Peyer's patch (tissue), 4 donors: Measurements from ENCODE around the gene DRAM1. TPM values are rescaled to one million over a fixed set of nuclear protein-coding genes. Genes with fewer than 3 reads are reported as not detected.

Experiments
- DNase-seq, 3 donors: peaks; one replicate each; pipeline ENCODE4 v3.0.0-alpha.2; 2017 to 2019
- H3K27ac ChIP-seq, 4 donors: fragments of 200-600 bp; sonication (generic); one replicate each; pipeline ENCODE4 v1.5.1; 2016 to 2019
- H3K27me3 ChIP-seq, 2 donors: fragments of 200-600 bp; sonication (generic); one replicate each; pipeline ENCODE4 v1.5.1; 2019
- H3K36me3 ChIP-seq, 3 donors: fragments of 200-600 bp; sonication (generic); one replicate each; pipeline ENCODE4 v1.5.1; 2016 to 2019
- H3K4me1 ChIP-seq, 4 donors: fragments of 200-600 bp; sonication (generic); one replicate each; pipeline ENCODE4 v1.5.1; 2016 to 2019
- H3K4me3 ChIP-seq, 4 donors: fragments of 200-600 bp; sonication (generic); 1 replicate in 3 of 4; 2 replicates in 1 of 4; pipeline ENCODE4 v1.5.1; 2016 to 2019; ENCODE audit warnings: mild to moderate bottlenecking in 1 of 4
- H3K9me3 ChIP-seq, 4 donors: fragments of 200-600 bp; sonication (generic); one replicate each; pipeline ENCODE4 v1.5.1; 2016 to 2019; ENCODE audit warnings: mild to moderate bottlenecking in 1 of 4
- POLR2A ChIP-seq, 2 donors: fragments of 450-650 bp; IDR thresholded peaks; one replicate each; pipeline ENCODE4 v1.5.1; 2017; ENCODE audit warnings: antibody characterized with exemption in 2 of 2, mild to moderate bottlenecking in 2 of 2, moderate library complexity in 2 of 2
- total RNA-seq, 4 donors: library from RNA; depleted of rRNA; stranded (reverse); fragments of >200 nt; gene quantifications; one replicate each; pipeline ENCODE4 v1.1.0, GENCODE V29; 2016
- TF ChIP-seq, protein P1 (sequence below), 6 experiments: fragments of 450-650 bp in 4 of 6; fragments of 200-600 bp in 2 of 6; sonication (generic) in 1 of 6; IDR thresholded peaks; one replicate each; pipeline ENCODE4 v1.5.1; 2017 to 2019; ENCODE audit warnings: antibody characterized with exemption in 6 of 6, mild to moderate bottlenecking in 3 of 6, moderate library complexity in 1 of 6

The DRAM1 gene
- total RNA-seq, 4 donors from 2014 or later: 3.2 to 7.4 (median 5.7) TPM

DNA sequence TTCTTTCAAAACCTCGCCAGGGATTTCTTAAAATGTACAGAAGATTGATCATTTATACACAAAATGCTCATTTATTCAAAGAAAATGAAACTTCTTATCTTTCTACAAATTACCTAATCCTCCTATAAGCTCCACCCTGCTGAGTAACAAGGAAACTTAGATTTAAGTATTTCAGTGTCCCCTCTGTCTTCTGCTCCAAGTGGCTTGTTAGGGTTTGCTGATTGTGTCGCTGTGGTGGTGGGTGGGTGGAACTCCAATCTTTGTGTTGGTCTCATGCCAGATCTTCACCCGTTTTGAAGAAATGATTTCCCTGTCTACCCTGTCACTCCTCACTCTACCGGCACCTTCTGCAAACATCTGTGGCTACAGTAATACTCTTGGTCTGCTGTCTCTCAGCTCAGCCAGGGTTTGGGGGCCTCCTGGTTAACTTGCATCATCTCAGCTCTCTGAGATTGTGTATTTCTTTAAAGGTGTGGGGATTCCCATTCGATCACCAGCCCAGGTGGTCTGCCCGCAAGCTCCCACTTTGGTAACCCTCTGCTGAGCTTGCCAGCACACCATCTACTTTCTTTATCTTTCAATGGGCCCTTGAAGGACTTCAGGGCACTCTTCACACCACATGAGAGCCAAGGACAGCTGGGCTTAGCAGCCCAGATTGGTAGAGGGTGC, 73.8 kb downstream of the DRAM1 start:
- Histone ChIP-seq H3K36me3 (no peaks in the 10 kb centered on the region), H3K9me3 (no peaks in the 10 kb centered on the region), H3K27ac (no peak overlapping the region), H3K4me1 (no peaks in the 10 kb centered on the region), H3K27me3 (no peaks in the 10 kb centered on the region), H3K4me3 (no peak overlapping the region)
- TF ChIP-seq POLR2A (IDR thresholded peaks at IDR 0.05): no peak
- TF ChIP-seq, protein P1, sequence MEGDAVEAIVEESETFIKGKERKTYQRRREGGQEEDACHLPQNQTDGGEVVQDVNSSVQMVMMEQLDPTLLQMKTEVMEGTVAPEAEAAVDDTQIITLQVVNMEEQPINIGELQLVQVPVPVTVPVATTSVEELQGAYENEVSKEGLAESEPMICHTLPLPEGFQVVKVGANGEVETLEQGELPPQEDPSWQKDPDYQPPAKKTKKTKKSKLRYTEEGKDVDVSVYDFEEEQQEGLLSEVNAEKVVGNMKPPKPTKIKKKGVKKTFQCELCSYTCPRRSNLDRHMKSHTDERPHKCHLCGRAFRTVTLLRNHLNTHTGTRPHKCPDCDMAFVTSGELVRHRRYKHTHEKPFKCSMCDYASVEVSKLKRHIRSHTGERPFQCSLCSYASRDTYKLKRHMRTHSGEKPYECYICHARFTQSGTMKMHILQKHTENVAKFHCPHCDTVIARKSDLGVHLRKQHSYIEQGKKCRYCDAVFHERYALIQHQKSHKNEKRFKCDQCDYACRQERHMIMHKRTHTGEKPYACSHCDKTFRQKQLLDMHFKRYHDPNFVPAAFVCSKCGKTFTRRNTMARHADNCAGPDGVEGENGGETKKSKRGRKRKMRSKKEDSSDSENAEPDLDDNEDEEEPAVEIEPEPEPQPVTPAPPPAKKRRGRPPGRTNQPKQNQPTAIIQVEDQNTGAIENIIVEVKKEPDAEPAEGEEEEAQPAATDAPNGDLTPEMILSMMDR (IDR thresholded peaks at IDR 0.05): no peak
- no peak for DNase-seq

DNA sequence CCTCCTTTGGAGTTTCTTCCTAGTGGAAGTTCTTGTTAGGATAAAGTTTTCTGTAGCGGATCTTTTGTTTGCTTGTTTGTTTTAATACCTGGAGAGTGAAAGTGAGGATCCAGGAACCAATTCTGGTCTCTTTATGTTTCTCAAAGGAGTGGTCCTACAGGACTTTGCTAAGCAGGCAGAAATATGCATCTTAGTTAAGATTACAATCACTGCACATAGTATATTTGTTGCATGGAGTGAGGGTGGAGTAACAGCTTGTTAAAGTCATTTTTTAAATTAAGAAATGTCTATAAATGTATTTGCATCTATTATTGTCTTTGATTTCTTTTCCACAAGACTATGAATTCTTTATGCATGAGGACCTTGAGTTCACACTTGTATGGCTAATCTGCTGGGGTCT, 76.7 kb downstream of the DRAM1 start:
- H3K4me1 ChIP-seq: no peaks in the 10 kb centered on the region
- H3K4me3 ChIP-seq: no peak overlapping the region
- H3K9me3 ChIP-seq: no peaks in the 10 kb centered on the region
- no peaks in the 10 kb centered on the region for H3K27me3 ChIP-seq
- no peak overlapping the region for H3K27ac ChIP-seq
- TF ChIP-seq, protein P1 (IDR thresholded peaks at IDR 0.05): no peak
- no peak for TF ChIP-seq POLR2A (IDR thresholded peaks at IDR 0.05)
- no peak for DNase-seq
- no peaks in the 10 kb centered on the region for H3K36me3 ChIP-seq

DNA sequence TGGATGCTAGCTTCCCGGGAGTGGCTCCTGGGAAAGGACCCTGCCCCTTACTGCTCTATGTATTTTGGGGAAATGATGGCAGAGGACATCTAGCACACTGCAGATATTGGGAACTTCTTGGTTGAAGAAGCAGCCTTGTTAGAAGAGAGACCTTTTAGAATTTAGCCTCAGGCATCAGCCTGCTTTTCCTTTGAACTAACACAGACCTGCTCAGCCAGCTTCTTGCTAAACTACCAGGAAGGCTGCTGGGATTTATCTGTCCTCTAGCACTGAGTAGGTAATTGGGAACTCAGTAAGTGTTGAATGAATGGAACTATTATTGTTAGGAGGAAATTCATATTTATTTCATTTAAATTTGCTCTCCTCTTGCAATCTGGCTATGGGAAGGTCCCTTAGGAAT, 77.3 kb downstream of the DRAM1 start:
- Histone ChIP-seq H3K27ac (no peak overlapping the region), H3K27me3 (no peaks in the 10 kb centered on the region), H3K4me1 (no peaks in the 10 kb centered on the region), H3K9me3 (peaks cover 0 to 2% (median 0%) of the 10 kb centered on the region in 4 donors), H3K36me3 (no peaks in the 10 kb centered on the region), H3K4me3 (no peak overlapping the region)
- TF ChIP-seq, protein P1 (IDR thresholded peaks at IDR 0.05): no peak
- no peak for TF ChIP-seq POLR2A (IDR thresholded peaks at IDR 0.05)
- DNase-seq: no peak

DNA sequence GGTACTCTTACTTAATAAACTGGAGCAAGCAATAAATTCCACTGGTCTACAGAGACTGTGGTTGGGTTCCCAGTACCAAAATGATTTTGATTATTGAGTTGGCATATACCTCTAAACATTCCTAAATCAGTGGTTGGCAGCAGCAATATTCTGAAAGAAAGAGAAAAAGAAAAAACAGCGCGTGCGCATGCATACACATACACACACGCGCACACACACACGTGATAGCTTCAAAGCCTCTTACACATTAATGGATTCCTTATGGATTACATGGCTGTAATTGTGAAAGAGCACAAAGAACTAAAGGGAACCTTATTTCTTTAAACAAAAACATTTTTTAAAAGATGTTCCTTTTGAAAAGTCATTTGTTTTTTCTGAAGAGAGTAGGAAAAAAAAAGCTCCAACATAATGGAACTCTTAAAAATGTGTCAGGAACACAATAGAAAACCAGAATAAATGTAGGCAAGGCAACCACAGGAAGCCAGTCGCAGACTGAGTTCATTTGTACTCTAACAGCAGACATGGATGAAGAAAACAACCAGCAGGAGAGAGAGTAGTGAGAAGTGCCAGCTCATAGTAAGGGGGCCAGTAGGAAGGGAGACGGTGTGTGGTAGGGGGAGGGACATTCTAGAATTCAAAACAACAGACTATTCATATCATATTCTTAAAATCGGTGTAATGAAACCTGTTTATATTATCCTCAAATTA, 80.0 kb downstream of the DRAM1 start:
- Histone ChIP-seq H3K4me3 (no peak overlapping the region), H3K4me1 (no peaks in the 10 kb centered on the region), H3K27ac (no peak overlapping the region), H3K36me3 (no peaks in the 10 kb centered on the region), H3K27me3 (no peaks in the 10 kb centered on the region), H3K9me3 (peaks cover 0 to 3% (median 0%) of the 10 kb centered on the region in 4 donors)
- no peak for DNase-seq
- TF ChIP-seq, protein P1 (IDR thresholded peaks at IDR 0.05): no peak
- TF ChIP-seq POLR2A (IDR thresholded peaks at IDR 0.05): no peak

DNA sequence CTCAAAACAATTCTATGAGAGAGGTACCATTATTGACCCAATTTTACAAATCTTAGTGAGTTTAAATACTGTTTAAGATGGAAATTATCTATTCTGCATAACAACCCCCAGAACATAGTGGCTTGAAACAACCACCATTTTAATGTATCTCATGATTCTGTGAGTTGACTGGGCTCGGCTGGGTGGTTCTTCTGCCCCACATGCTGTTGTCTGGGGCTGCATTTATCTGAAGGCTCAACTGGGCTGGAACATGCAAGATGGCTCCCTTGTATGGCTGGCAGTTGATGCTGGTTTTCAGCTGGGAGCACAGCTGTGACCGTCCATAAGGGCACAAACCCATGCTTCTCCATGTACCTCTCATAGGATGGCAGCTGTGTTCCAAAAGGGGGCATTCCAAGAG, 82.2 kb downstream of the DRAM1 start:
- no peaks in the 10 kb centered on the region for H3K4me1 ChIP-seq
- TF ChIP-seq, protein P1 (IDR thresholded peaks at IDR 0.05): no peak
- TF ChIP-seq POLR2A (IDR thresholded peaks at IDR 0.05): no peak
- DNase-seq: no peak
- no peaks in the 10 kb centered on the region for H3K27me3 ChIP-seq
- H3K4me3 ChIP-seq: no peak overlapping the region
- peaks cover 0 to 3% (median 0%) of the 10 kb centered on the region in 4 donors for H3K9me3 ChIP-seq
- H3K36me3 ChIP-seq: no peaks in the 10 kb centered on the region
- H3K27ac ChIP-seq: no peak overlapping the region
